OCI-LY7 (cell line): ENCODE results near the gene PREP. TPM values are rescaled to one million over a fixed set of nuclear protein-coding genes. Genes with fewer than 3 reads are reported as not detected.

ENCODE experiments used
- BruUV-seq: library from RNA; stranded (reverse); fragments of 400-500 nt; replicated peaks from 2 replicates; lab custom pipeline; 2021; lab: Mats Ljungman, UMichigan
- CTCF ChIA-PET: fragments of 300-600 bp; sonication (Branson Sonifier 250); formaldehyde crosslinking; loops from one replicate; lab custom pipeline; 2022; ENCODE audit warnings: antibody characterized with exemption; ENCODE audit not compliant: unreplicated experiment; lab: Charles Lee
- POLR2A ChIA-PET: fragments of 300-600 bp; sonication (Branson Sonifier 250); formaldehyde crosslinking; loops from one replicate; lab custom pipeline; 2022; ENCODE audit warnings: antibody characterized with exemption; lab: Charles Lee
- DNase-seq: peaks from one replicate; pipeline ENCODE4 v3.0.0-alpha.2; 2015; ENCODE audit warnings: low spot score
- H2AFZ ChIP-seq: fragments of 200-600 bp; sonication (generic), shearing (Covaris generic); 2 replicates; pipeline ENCODE4 v1.6.1; 2014; ENCODE audit warnings: mild to moderate bottlenecking, antibody characterized with exemption, low read length, moderate library complexity
- H3K27ac ChIP-seq: fragments of 200-600 bp; sonication (generic); 2 replicates; pipeline ENCODE4 v1.5.1; 2014; ENCODE audit warnings: mixed run types, low read depth, mild to moderate bottlenecking, moderate library complexity, low read length, inconsistent platforms; ENCODE audit not compliant: poor library complexity, severe bottlenecking
- H3K36me3 ChIP-seq: fragments of 200-600 bp; sonication (generic); 2 replicates; pipeline ENCODE4 v1.6.1; 2014; ENCODE audit warnings: mild to moderate bottlenecking, antibody characterized with exemption, low read length, moderate library complexity, mixed read lengths; ENCODE audit not compliant: insufficient read depth
- H3K4me1 ChIP-seq: fragments of 200-600 bp; sonication (generic); 2 replicates; pipeline ENCODE4 v1.5.1; 2014; ENCODE audit warnings: mild to moderate bottlenecking, low read length; ENCODE audit not compliant: insufficient read depth, poor library complexity, severe bottlenecking
- H3K4me2 ChIP-seq: fragments of 200-600 bp; sonication (generic); 2 replicates; pipeline ENCODE4 v1.6.1; 2014; ENCODE audit warnings: mild to moderate bottlenecking, low read length
- H3K4me3 ChIP-seq: fragments of 200-600 bp; sonication (generic); 2 replicates; pipeline ENCODE4 v1.5.1; 2014; ENCODE audit warnings: mild to moderate bottlenecking, low read depth, low read length; ENCODE audit not compliant: poor library complexity, severe bottlenecking
- H3K79me2 ChIP-seq: fragments of 200-600 bp; sonication (generic); 2 replicates; pipeline ENCODE4 v1.6.1; 2016; ENCODE audit warnings: low read depth, mild to moderate bottlenecking, low read length, moderate library complexity, mixed read lengths; ENCODE audit not compliant: insufficient read depth
- H3K9me2 ChIP-seq: fragments of 200-600 bp; sonication (generic); 2 replicates; pipeline ENCODE4 v1.6.1; 2016; ENCODE audit warnings: mild to moderate bottlenecking, low read length, mixed read lengths; ENCODE audit not compliant: insufficient read depth
- H3K9me3 ChIP-seq: fragments of 200-600 bp; sonication (generic); 2 replicates; pipeline ENCODE4 v1.6.1; 2014; ENCODE audit warnings: mild to moderate bottlenecking, mixed run types, low read length, mixed read lengths
- H4K20me1 ChIP-seq: fragments of 200-600 bp; sonication (generic); 2 replicates; pipeline ENCODE4 v1.6.1; 2014; ENCODE audit warnings: mild to moderate bottlenecking, antibody characterized with exemption, low read length, moderate library complexity, mixed read lengths; ENCODE audit not compliant: insufficient read depth
- CTCF ChIP-seq: fragments of 200-600 bp; sonication (generic); conservative IDR thresholded peaks from 2 replicates; pipeline ENCODE4 v1.5.1; 2014; ENCODE audit warnings: mild to moderate bottlenecking, antibody characterized with exemption, low read length, moderate library complexity, mixed read lengths
- EZH2phosphoT487 ChIP-seq: fragments of 200-600 bp; sonication (generic); IDR thresholded peaks from 2 replicates; pipeline ENCODE4 v1.6.1; 2018; ENCODE audit warnings: low read depth, borderline replicate concordance, mild to moderate bottlenecking, mixed run types, antibody characterized with exemption, low read length, moderate library complexity, mixed read lengths
- intact Hi-C: fragments of 100-400 bp; cut with micrococcal nuclease; formaldehyde crosslinking; loops from one replicate; pipeline ENCODE4 v1.10.0; 2022; ENCODE audit not compliant: unreplicated experiment
- total RNA-seq, 2 experiments: library from RNA; depleted of rRNA in 1 of 2; stranded (reverse); fragments of >200 nt in 1 of 2; shearing (Covaris generic) in 1 of 2; gene quantifications; 2 replicates each; pipeline ENCODE4 v1.2.3, GENCODE V29; 2014 to 2022

The PREP gene
- total RNA-seq, 2 experiments from 2014 or later = 10.4 to 27.0 TPM

DNA sequence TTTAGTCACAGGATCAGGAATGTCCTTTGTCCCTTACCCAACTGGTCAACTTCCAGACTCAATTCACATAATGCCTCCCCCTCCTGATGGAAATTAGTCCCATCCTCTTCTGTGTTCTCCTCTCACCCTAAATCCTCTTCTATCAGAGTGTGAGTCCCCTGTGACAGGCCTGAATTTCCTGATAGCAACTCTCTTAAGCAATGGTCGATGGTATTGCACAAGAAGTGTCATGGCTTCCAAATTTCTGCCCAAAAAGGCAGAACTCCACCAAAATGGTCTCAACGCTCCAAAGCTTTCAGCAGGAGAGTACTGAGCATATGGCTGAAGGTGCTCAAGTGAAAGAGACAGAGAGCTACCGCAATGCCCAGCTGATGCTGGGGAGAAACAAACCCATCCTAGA, 2.4 kb downstream of the PREP start:
- ChIA-PET POLR2A (interaction anchor here (1.1 kb wide), 2 partner anchors 166 to 313 kb away, joined by 3 read pairs; no protein-coding TSS in a partner anchor), CTCF (no interaction called here)
- Histone ChIP-seq H4K20me1 (no peaks in the 10 kb centered on the region), H3K27ac (no peak overlapping the region), H3K79me2 (peaks cover 18% of the 10 kb centered on the region; the same call in 1 of the 2 replicates), H3K9me2 (no peaks in the 10 kb centered on the region), H3K4me2 (no peak overlapping the region), H3K9me3 (no peaks in the 10 kb centered on the region), H3K4me1 (peaks cover 3% of the 10 kb centered on the region), H3K4me3 (no peak overlapping the region), H2AFZ (no peak overlapping the region), H3K36me3 (peaks cover 11% of the 10 kb centered on the region)
- no peak for DNase-seq
- BruUV-seq = no TSS peak
- TF ChIP-seq CTCF (no peak), EZH2phosphoT487 (no peak)
- intact Hi-C loops = loop anchor here (5.0 to 10.0 kb wide), 3 partner anchors 83 to 546 kb away; partner anchors contain the start of gene HACE1

- Histone ChIP-seq H3K36me3 (peaks cover 20% of the 10 kb centered on the region), H4K20me1 (no peaks in the 10 kb centered on the region), H3K4me3 (no peak overlapping the region), H3K4me1 (peaks cover 3% of the 10 kb centered on the region), H3K79me2 (peaks cover 18% of the 10 kb centered on the region; the same call in 1 of the 2 replicates), H3K9me2 (no peaks in the 10 kb centered on the region), H3K9me3 (no peaks in the 10 kb centered on the region), H3K27ac (no peak overlapping the region), H3K4me2 (no peak overlapping the region), H2AFZ (no peak overlapping the region)
- DNase-seq = no peak
- no peak for TF ChIP-seq CTCF
- no peak for TF ChIP-seq EZH2phosphoT487
- CTCF ChIA-PET = no interaction called here
- intact Hi-C loops = no loop called here
- POLR2A ChIA-PET = no interaction called here
- no TSS peak for BruUV-seq
These were observed 4.0 kb downstream of the PREP start for GRCh38 chr6:105398859-105399258.

DNA sequence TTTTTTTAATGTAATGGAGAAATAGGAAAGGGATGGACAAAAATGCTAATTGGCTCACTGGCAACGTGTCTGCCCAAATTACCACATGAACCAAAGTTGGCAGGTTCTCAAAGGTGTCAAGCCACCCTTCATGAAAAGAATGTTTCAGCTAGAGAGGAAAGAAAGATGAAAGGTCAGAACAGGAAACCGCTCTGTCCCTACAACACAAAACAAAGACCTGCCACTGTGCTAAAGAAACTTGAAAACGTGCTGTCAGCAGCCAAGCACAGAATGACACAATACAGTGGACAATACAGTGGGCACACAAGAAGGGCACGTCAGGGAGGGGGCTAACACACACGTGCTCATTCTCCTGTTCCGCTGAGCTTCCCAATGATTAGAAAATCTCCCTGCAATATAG, 4.9 kb downstream of the PREP start:
- Histone ChIP-seq H3K36me3 (peaks cover 24% of the 10 kb centered on the region), H3K4me3 (no peak overlapping the region), H3K9me3 (no peaks in the 10 kb centered on the region), H3K4me1 (no peaks in the 10 kb centered on the region), H3K9me2 (no peaks in the 10 kb centered on the region), H4K20me1 (no peaks in the 10 kb centered on the region), H2AFZ (no peak overlapping the region), H3K79me2 (peaks cover 18% of the 10 kb centered on the region; the same call in 1 of the 2 replicates), H3K27ac (no peak overlapping the region), H3K4me2 (no peak overlapping the region)
- BruUV-seq = no TSS peak
- TF ChIP-seq EZH2phosphoT487 (no peak), CTCF (no peak)
- POLR2A ChIA-PET = no interaction called here
- no peak for DNase-seq
- intact Hi-C loops = no loop called here
- CTCF ChIA-PET = no interaction called here
